Measurements from ENCODE around the gene SOX18.
A peak's percentile ranks its signal among the peaks of the same experiment; 100 is the strongest.

GRCh38 chr20:64033981-64034493 is 15.4 kb downstream of the SOX18 start:
- TF ChIP-seq, protein P1, sequence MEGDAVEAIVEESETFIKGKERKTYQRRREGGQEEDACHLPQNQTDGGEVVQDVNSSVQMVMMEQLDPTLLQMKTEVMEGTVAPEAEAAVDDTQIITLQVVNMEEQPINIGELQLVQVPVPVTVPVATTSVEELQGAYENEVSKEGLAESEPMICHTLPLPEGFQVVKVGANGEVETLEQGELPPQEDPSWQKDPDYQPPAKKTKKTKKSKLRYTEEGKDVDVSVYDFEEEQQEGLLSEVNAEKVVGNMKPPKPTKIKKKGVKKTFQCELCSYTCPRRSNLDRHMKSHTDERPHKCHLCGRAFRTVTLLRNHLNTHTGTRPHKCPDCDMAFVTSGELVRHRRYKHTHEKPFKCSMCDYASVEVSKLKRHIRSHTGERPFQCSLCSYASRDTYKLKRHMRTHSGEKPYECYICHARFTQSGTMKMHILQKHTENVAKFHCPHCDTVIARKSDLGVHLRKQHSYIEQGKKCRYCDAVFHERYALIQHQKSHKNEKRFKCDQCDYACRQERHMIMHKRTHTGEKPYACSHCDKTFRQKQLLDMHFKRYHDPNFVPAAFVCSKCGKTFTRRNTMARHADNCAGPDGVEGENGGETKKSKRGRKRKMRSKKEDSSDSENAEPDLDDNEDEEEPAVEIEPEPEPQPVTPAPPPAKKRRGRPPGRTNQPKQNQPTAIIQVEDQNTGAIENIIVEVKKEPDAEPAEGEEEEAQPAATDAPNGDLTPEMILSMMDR (IDR thresholded peaks at IDR 0.05) = no peak
- TF ChIP-seq POLR2AphosphoS5 (IDR thresholded peaks at IDR 0.05) (peak in 1 of 4 donors; percentile 27), POLR2A (IDR thresholded peaks at IDR 0.05) (no peak), EP300 (IDR thresholded peaks at IDR 0.05) (no peak)

All from sigmoid colon (tissue), 4 donors.